Activated T-helper 17 cell treated with anti-CD3 and anti-CD28 coated beads, Interleukin-2, amount 50 U/mL, for 72 hours (primary cell): ENCODE measurements around the gene C8B. TPM values are rescaled to one million over a fixed set of nuclear protein-coding genes. Genes with fewer than 3 reads are reported as not detected.

Source experiments
- ATAC-seq: fragments of 150-1000 bp; cut with Tn5 transposase; replicated peaks from 2 replicates; pipeline ENCODE4 v1.10.0; 2021; ENCODE audit warnings: mild to moderate bottlenecking, moderate library complexity
- H3K27ac Mint-ChIP-seq: one replicate; pipeline ENCODE4 v1.8.0; 2022; ENCODE audit warnings: mixed read lengths
- H3K27me3 Mint-ChIP-seq: one replicate; pipeline ENCODE4 v1.8.0; 2022; ENCODE audit warnings: mixed read lengths
- H3K36me3 Mint-ChIP-seq: one replicate; pipeline ENCODE4 v1.8.0; 2022; ENCODE audit warnings: low read depth, mild to moderate bottlenecking, mixed read lengths
- H3K4me1 Mint-ChIP-seq: one replicate; pipeline ENCODE4 v1.8.0; 2022; ENCODE audit warnings: mixed read lengths
- H3K4me3 Mint-ChIP-seq: one replicate; pipeline ENCODE4 v1.8.0; 2022; ENCODE audit warnings: mild to moderate bottlenecking, mixed read lengths
- H3K9me3 Mint-ChIP-seq: one replicate; pipeline ENCODE4 v1.8.0; 2022; ENCODE audit warnings: mixed read lengths
- total RNA-seq, 2 donors: library from RNA; stranded (reverse); gene quantifications; one replicate each; pipeline ENCODE4 v1.2.3, GENCODE V29; 2022

Gene C8B
- total RNA-seq, 2 donors from 2014 or later: not detected

DNA sequence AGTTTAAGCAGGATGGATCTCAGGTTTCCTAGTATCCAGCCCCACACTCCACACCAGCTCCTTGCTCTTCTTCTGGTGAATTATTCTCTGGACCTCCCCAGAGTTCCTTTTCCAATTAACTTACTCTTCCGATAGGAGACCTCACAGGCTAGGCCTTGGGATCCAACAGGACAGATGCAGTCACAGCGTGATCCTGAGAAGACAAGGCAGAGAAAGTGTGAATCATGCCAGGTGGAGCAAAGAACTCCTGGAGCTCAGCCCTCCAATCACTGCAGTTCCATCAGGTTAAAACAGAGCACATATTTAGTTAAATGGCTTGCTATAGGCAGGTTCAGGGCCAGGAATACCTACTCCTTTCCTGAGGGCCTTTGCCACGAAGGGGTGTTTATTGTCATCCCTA lies 34.1 kb downstream of the C8B start:
- no peaks in the 10 kb centered on the region for H3K4me1 Mint-ChIP-seq
- H3K4me3 Mint-ChIP-seq: no peak overlapping the region
- no peak overlapping the region for H3K27ac Mint-ChIP-seq
- peaks cover 3% of the 10 kb centered on the region for H3K27me3 Mint-ChIP-seq
- ATAC-seq: no peak
- no peaks in the 10 kb centered on the region for H3K9me3 Mint-ChIP-seq
- H3K36me3 Mint-ChIP-seq: no peaks in the 10 kb centered on the region

DNA sequence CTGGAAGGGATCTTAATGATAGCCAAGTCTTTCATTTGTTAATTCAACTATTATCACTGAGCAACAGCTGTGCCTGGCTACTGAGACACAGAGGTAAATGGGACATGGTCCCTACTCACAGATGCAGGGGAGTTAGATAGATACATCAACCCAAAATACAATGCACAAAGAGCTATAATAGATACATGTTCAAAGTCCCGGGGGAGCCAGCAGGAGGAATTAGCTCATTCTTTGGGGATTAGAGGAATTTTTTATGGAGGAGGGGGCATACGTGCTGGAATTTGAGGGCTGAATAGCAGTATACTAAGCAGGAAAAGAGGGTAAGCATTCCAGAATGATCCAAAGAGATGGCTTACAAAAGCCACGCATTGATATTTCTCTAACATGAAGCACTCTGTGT lies 34.6 kb downstream of the C8B start:
- Mint-ChIP-seq H3K4me3 (no peak overlapping the region), H3K9me3 (no peaks in the 10 kb centered on the region)
- ATAC-seq: no peak

DNA sequence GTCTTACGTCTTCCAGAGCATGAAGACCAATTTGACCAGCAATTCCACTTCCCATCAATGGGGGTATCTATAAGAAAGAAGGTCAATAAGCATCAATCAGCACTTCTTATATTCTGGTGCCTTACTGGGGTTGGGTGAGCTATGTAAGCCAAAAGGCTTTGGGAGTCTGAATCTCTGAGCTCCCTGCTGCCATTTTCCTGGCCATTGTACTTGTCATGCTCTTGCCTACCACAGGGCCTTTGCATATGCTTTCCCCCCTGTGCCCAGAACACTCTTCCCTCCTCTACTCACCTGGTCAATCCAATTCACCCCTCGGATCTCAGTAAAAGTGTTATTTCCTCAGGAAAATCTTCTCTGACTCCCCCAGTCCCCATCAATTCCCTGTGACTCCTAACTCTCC lies 36.3 kb downstream of the C8B start:
- no peak for ATAC-seq
- Mint-ChIP-seq H3K27ac (no peak overlapping the region), H3K4me3 (no peak overlapping the region)

More for the DNA sequence above, 34.6 kb downstream of the C8B start:
- Mint-ChIP-seq H3K4me1 (no peaks in the 10 kb centered on the region), H3K36me3 (no peaks in the 10 kb centered on the region), H3K27me3 (peaks cover 3% of the 10 kb centered on the region), H3K27ac (no peak overlapping the region)

DNA sequence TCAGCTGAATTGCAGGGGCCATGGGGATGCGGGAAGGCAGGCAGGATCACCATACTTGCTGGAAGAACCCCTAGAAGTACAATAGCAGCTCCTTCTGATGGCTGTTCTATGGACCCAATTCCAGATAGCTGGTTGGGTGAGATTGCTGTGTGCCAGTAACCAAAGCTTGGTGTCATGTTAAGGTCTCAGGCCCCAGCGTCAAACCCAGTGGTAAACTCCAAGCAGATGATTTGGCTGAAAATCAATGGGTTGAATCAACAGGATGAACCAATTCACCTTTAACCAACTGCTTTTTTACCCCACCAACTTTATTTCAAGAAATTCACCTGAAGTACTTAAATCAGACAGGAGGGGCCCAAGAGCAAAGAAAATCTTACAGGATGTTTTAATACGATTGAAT lies 37.8 kb downstream of the C8B start:
- Mint-ChIP-seq H3K4me3 (no peak overlapping the region), H3K9me3 (no peaks in the 10 kb centered on the region), H3K4me1 (no peaks in the 10 kb centered on the region), H3K27me3 (peaks cover 7% of the 10 kb centered on the region), H3K27ac (no peak overlapping the region), H3K36me3 (no peaks in the 10 kb centered on the region)
- no peak for ATAC-seq

More for the DNA sequence above, 36.3 kb downstream of the C8B start:
- Mint-ChIP-seq H3K36me3 (no peaks in the 10 kb centered on the region), H3K27me3 (peaks cover 3% of the 10 kb centered on the region), H3K4me1 (no peaks in the 10 kb centered on the region), H3K9me3 (no peaks in the 10 kb centered on the region)

DNA sequence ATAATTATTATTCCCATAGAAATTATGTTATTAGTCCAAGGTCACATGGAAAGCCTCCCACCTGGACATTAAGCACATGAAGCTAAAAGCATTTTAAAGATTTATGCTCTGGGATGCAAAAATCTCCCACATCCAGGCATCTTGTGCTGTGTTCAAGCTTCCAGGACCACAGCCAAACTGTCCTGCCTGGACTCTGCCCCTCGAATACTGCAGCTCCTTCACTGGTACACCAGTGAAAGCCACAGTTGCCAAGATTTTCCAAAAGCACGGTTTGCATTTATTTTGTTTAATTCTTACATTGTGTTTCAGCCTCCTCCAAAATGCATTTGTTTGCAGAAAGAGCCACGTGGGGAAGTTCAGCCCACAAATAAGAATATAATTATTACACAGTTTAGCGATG lies 38.6 kb downstream of the C8B start:
- Mint-ChIP-seq H3K27ac (no peak overlapping the region), H3K4me1 (no peaks in the 10 kb centered on the region), H3K4me3 (no peak overlapping the region), H3K27me3 (peaks cover 7% of the 10 kb centered on the region), H3K36me3 (no peaks in the 10 kb centered on the region), H3K9me3 (no peaks in the 10 kb centered on the region)
- no peak for ATAC-seq

DNA sequence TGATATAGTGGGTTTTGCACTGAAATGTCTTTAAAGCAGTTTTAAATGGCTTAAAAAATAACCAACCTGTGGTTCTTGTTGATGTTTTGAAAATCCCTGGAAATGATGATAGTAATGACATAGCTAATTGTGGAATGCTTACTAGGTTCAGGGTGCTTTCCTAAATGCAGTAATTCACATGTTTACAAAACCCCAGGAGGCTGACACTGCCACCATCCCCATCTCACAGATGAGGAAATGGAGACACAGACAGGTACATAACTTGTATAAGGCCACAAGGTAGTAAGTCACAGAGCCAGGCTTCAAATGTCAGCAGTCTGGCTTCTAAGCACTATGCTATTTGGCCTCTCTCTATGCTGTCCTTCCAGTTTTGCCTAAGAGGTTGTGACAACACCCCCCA lies 40.6 kb downstream of the C8B start:
- no peaks in the 10 kb centered on the region for H3K9me3 Mint-ChIP-seq
- no peak overlapping the region for H3K4me3 Mint-ChIP-seq
- no peaks in the 10 kb centered on the region for H3K36me3 Mint-ChIP-seq
- ATAC-seq: no peak
- H3K27me3 Mint-ChIP-seq: peaks cover 7% of the 10 kb centered on the region
- no peak overlapping the region for H3K27ac Mint-ChIP-seq
- no peaks in the 10 kb centered on the region for H3K4me1 Mint-ChIP-seq

DNA sequence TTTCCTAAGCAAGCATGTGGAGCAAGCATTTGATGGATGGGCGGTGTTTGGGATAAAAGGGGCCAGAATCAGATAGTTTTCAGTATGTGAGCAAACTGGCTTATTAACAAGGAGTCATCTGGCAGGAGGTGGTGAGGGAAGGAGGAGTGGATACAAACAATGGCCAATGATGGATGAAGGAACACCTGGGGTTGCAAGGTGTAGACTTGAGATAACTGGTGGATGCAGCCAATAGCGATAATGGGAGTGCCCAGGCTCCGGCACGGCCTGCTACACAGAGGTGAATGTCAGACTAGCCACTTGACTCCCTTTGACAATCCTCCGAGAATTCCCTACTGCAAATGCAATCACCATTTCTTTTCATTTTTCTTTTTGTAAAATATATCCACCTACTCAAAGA lies 41.7 kb downstream of the C8B start:
- ATAC-seq: no peak
- Mint-ChIP-seq H3K36me3 (no peaks in the 10 kb centered on the region), H3K27me3 (peaks cover 7% of the 10 kb centered on the region), H3K27ac (no peak overlapping the region), H3K9me3 (no peaks in the 10 kb centered on the region), H3K4me1 (no peaks in the 10 kb centered on the region), H3K4me3 (no peak overlapping the region)

DNA sequence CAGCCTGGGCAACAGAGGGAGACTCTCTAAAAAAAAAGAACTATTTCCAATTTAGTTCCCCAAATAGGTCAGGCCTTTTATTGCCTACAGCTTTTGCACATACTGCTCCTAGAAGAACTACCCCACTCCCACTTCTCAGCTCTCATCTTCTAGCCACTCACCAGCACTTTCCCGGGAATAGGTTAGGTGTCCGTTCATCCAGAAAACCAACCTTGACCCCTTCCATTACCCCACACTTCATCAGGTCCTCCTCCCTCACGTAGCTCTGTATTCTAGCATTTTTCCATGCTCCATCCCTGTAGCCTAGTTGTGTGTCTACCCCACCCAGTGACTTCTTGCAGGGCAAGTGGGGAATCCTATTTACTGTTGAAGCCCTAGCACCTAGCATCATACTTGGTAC lies 42.6 kb downstream of the C8B start:
- Mint-ChIP-seq H3K9me3 (no peaks in the 10 kb centered on the region), H3K4me3 (no peak overlapping the region), H3K27ac (no peak overlapping the region), H3K27me3 (peaks cover 4% of the 10 kb centered on the region), H3K4me1 (no peaks in the 10 kb centered on the region), H3K36me3 (no peaks in the 10 kb centered on the region)
- no peak for ATAC-seq

DNA sequence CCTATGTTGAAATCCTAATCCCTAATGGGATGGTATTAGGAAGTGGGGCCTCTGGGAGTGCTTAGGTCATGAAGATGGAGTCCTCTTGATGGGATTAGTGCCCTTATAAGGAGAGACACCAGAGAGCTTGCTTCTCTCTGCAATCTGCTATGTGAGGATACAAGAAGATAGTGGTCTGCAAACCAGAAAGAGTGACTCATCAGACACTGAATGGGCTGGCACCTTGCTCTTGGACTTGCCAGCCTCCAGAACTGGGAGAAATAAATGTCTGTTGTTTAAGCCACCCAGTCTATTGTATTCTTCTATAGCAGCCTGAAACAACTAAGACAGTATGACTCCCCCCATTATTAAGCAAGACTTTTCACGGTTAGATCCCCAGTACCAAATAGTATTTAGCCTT lies 43.3 kb downstream of the C8B start:
- Mint-ChIP-seq H3K4me3 (no peak overlapping the region), H3K27ac (no peak overlapping the region), H3K27me3 (peaks cover 4% of the 10 kb centered on the region), H3K36me3 (no peaks in the 10 kb centered on the region), H3K9me3 (no peaks in the 10 kb centered on the region), H3K4me1 (no peaks in the 10 kb centered on the region)
- ATAC-seq: no peak

DNA sequence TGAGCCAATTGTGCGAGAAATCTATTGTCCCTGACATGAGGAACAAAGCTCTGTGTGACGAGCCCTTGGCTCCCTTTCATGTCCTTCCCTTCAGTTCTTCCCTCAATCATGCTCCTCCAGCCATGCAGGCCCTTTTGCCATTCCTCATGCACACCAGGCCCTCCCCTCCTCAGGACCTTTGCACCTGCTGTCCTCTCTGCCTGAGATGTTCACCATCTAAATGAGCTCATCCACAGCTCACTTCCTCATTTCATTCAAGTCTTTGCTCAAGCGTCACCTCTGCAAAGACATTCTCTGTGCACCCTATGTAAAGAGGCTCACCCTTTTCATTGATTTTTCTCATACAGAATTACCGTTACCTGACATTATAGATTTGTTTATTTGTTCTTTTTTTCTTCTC lies 43.7 kb downstream of the C8B start:
- Mint-ChIP-seq H3K27me3 (peaks cover 4% of the 10 kb centered on the region), H3K9me3 (no peaks in the 10 kb centered on the region)

DNA sequence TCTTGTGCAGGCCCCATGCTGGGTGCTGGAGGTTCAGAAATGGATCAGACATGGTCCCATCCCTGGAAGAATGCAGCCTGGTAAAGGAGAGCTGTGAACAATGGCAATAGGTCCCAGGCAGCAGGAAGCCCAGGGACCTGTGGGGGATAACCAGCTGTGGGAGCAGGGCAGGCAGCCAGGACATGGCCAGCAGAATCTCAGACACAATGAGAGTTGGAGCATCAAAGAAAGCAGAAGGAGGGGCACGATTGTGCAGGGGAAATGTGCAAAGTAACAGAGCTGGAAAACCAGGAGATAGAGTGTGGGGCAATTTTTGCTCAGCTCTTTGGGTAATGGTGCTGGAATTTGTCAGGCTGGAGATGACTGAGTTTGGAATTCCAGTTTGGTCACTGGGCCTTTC lies 44.3 kb downstream of the C8B start:
- no peak for ATAC-seq
- Mint-ChIP-seq H3K9me3 (no peaks in the 10 kb centered on the region), H3K4me3 (no peak overlapping the region), H3K27ac (no peak overlapping the region), H3K4me1 (no peaks in the 10 kb centered on the region), H3K36me3 (no peaks in the 10 kb centered on the region), H3K27me3 (peaks cover 4% of the 10 kb centered on the region)

More for the DNA sequence above, 43.7 kb downstream of the C8B start:
- Mint-ChIP-seq H3K4me1 (no peaks in the 10 kb centered on the region), H3K4me3 (no peak overlapping the region), H3K36me3 (no peaks in the 10 kb centered on the region), H3K27ac (no peak overlapping the region)
- no peak for ATAC-seq

DNA sequence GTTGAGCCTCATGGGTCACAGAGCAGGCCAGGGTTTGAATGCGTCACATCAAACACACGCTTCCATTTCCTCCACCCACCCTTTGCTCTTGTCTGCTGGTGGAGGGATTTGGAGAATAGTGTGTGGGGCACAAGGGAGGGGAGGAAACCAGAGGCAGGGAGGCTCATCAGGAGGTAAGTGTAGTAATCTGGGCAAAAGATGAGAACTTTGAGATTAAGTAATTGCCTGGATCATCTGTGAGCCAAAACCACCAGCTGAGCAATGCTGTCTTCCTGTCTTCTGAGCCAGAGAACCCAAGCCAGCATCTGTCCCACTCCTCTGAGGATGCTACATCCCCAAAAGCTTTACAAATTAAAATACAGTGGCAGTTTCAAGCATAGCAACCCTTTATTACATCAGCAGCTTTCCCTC lies 45.2 kb downstream of the C8B start:
- no peak for ATAC-seq

DNA sequence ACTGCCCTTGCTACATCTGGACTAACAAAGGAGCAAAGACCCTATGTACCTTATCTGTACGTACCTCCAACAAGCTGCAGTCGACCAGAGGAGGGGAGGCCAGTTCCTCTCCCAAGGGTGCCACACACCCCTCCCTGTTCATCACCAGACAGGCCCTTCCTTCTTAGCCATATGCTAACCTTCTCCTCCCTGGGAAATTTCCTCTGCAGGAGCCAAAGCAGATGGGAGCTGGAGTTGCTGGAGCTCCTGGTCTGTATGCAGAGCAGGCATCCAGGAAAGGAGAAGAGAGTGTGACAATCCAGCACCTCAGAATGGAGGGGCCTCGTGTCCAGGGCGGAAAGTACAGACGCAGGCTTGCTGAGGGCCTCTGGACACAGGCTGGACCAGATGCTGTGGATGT lies 48.5 kb downstream of the C8B start:
- H3K4me3 Mint-ChIP-seq: no peak overlapping the region
- no peaks in the 10 kb centered on the region for H3K36me3 Mint-ChIP-seq
- H3K4me1 Mint-ChIP-seq: no peaks in the 10 kb centered on the region
- ATAC-seq: no peak
- H3K27me3 Mint-ChIP-seq: peaks cover 13% of the 10 kb centered on the region
- H3K9me3 Mint-ChIP-seq: no peaks in the 10 kb centered on the region
- H3K27ac Mint-ChIP-seq: no peak overlapping the region

More for the DNA sequence above, 45.2 kb downstream of the C8B start:
- Mint-ChIP-seq H3K4me1 (no peaks in the 10 kb centered on the region), H3K27me3 (peaks cover 5% of the 10 kb centered on the region), H3K9me3 (no peaks in the 10 kb centered on the region), H3K27ac (no peak overlapping the region), H3K36me3 (no peaks in the 10 kb centered on the region), H3K4me3 (no peak overlapping the region)

DNA sequence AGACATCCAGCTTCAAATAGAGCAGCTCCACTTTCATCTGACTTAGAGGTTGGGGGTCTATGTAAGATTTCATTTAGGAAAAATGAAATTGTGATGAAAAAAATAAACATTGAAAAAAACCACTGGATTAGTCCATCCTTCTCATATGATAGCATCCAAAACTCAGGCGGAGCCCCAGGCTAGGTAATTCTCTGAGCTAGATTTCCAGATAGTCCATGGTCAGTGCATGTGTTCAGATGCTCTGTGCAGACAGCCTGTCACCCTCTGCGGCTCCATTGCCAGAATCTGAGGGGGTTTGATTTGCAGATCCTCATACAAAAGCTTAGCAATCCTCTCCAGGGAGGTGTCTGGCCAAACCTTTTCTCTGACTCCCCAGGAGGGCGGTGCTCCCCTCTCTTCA lies 49.2 kb downstream of the C8B start:
- Mint-ChIP-seq H3K27me3 (peaks cover 16% of the 10 kb centered on the region), H3K4me3 (no peak overlapping the region), H3K4me1 (no peaks in the 10 kb centered on the region), H3K36me3 (no peaks in the 10 kb centered on the region), H3K27ac (no peak overlapping the region), H3K9me3 (no peaks in the 10 kb centered on the region)
- no peak for ATAC-seq

DNA sequence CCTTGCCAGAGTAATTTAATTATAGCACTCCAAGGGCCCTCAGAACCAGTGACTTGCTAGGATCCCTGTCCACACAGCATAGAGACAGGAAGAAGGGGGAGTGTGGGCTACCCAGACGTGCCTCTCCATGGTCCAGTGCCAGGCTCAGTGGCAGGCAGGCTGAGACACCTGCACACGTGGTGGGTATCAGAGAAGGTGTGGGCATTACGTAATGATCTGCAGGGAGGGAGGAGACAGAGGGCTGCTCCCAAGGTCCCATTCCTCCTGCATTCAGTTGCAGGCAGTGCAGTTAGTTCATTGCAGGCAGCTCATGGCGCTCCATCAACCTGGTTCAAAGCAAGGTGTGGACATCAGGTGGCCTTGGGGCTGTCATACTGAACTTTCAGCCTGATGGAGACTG lies 49.9 kb downstream of the C8B start:
- ATAC-seq: no peak
- no peak overlapping the region for H3K4me3 Mint-ChIP-seq
- H3K4me1 Mint-ChIP-seq: no peaks in the 10 kb centered on the region
- H3K27ac Mint-ChIP-seq: no peak overlapping the region
- no peaks in the 10 kb centered on the region for H3K36me3 Mint-ChIP-seq
- H3K9me3 Mint-ChIP-seq: no peaks in the 10 kb centered on the region
- peaks cover 16% of the 10 kb centered on the region for H3K27me3 Mint-ChIP-seq

DNA sequence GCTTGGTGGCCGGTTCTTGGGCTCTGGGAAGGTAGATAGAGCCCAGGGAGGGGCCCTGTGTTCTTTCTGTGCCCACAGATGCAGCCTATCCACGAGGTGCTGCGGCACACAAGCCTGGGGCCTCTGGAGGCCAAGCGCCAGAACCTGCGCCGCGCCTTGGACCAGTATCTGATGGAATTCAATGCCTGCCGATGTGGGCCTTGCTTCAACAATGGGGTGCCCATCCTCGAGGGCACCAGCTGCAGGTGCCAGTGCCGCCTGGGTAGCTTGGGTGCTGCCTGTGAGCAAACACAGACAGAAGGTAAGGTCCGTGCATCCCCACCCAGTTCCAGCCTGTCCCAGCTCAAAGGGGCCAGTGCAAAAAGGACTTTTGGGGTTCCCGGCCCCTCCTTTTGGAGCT lies 53.5 kb downstream of the C8B start:
- no peaks in the 10 kb centered on the region for H3K4me1 Mint-ChIP-seq
- no peak for ATAC-seq
- H3K27me3 Mint-ChIP-seq: peaks cover 16% of the 10 kb centered on the region
- no peaks in the 10 kb centered on the region for H3K36me3 Mint-ChIP-seq
- no peak overlapping the region for H3K27ac Mint-ChIP-seq
- H3K4me3 Mint-ChIP-seq: no peak overlapping the region
- no peaks in the 10 kb centered on the region for H3K9me3 Mint-ChIP-seq
